SK-N-DZ (cell line): ENCODE results near the gene MAPK12.

Experiments used
- DNase-seq: peaks from one replicate; pipeline ENCODE4 v3.0.0-alpha.2; 2015; ENCODE audit warnings: low spot score

Gene MAPK12

GRCh38 chr22:50268655-50269113, 7.2 kb upstream of the MAPK12 start:
- no peak for DNase-seq

- DNase-seq = no peak
These were observed 6.3 kb upstream of the MAPK12 start for GRCh38 chr22:50267591-50268390.

GRCh38 chr22:50266994-50267393, 5.5 kb upstream of the MAPK12 start:
- no peak for DNase-seq

GRCh38 chr22:50264946-50265669, 3.6 kb upstream of the MAPK12 start:
- no peak for DNase-seq

GRCh38 chr22:50264104-50264745, 2.7 kb upstream of the MAPK12 start:
- no peak for DNase-seq

GRCh38 chr22:50262973-50263617, 1.6 kb upstream of the MAPK12 start:
- no peak for DNase-seq

- DNase-seq = no peak
These were observed 1.0 kb upstream of the MAPK12 start for GRCh38 chr22:50262460-50262911.

GRCh38 chr22:50260801-50261614, 475 bp downstream of the MAPK12 start:
- peak; percentile 56 for DNase-seq

- no peak for DNase-seq
These were observed 1.1 kb downstream of the MAPK12 start for GRCh38 chr22:50260434-50260800.

GRCh38 chr22:50259302-50259701, 2.2 kb downstream of the MAPK12 start:
- no peak for DNase-seq

GRCh38 chr22:50258361-50259292, 2.9 kb downstream of the MAPK12 start:
- DNase-seq = no peak

GRCh38 chr22:50257451-50258360, 3.8 kb downstream of the MAPK12 start:
- DNase-seq = no peak

- DNase-seq = no peak
These were observed 4.4 kb downstream of the MAPK12 start for GRCh38 chr22:50257041-50257440.

GRCh38 chr22:50256258-50256862, 5.1 kb downstream of the MAPK12 start:
- DNase-seq = no peak

GRCh38 chr22:50255607-50256006, 5.9 kb downstream of the MAPK12 start:
- DNase-seq = no peak

GRCh38 chr22:50255099-50255498, 6.4 kb downstream of the MAPK12 start:
- no peak for DNase-seq

- DNase-seq = no peak
These were observed 7.5 kb downstream of the MAPK12 start for GRCh38 chr22:50253941-50254340.
